Measurements from ENCODE around the gene TGFB1.
"Not testable (repeated sequence)": the region's sequence is repeated elsewhere in the genome, so short reads cannot be mapped to it uniquely, and the experiment has no call there.

The TGFB1 gene

GRCh38 chr19:41298348-41298964, 55.3 kb downstream of the TGFB1 start:
- no peak for DNase-seq

DNA sequence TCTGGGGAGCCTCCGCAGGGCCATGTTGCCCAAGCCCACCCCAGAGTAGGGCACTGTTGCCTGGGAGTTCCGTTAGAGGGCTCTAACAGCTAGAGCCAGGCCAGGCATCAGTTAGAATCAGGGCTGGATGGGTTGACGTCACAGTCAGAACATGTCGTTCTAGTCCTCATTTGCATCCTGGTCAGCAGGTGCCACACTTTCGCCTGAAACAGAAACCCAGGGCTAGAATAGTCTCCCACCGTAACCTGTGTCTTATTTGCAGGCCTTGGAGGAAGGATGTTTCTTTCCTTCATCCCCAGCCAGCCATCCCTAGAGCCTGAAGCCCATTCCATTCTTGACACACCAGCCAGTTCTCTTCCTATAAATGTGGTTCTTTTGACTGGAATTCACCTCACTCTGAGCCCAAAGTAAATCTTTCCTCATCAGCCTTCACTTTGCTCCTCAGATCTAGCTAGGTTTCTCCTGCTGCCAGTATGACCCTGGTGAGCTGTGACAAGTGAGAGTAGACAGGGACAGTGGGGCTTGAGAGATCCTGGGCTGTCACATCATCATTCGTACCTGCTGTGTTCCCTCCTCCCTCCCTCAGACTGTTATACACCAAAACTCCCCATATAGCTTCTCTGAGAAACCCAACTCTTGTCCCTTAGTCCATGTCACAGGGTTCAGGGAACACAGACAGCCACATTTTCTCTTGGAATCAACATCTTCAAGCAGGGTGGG, 55.9 kb downstream of the TGFB1 start:
- no peak for DNase-seq

- no peak for DNase-seq
These were observed 57.3 kb downstream of the TGFB1 start for GRCh38 chr19:41296433-41296871.

- no peak for DNase-seq
These were observed 58.2 kb downstream of the TGFB1 start for GRCh38 chr19:41295499-41295898.

GRCh38 chr19:41294393-41294792, 59.3 kb downstream of the TGFB1 start:
- DNase-seq = no peak

- not testable (repeated sequence) for DNase-seq
These were observed 63.9 kb downstream of the TGFB1 start for GRCh38 chr19:41289814-41290213.

DNA sequence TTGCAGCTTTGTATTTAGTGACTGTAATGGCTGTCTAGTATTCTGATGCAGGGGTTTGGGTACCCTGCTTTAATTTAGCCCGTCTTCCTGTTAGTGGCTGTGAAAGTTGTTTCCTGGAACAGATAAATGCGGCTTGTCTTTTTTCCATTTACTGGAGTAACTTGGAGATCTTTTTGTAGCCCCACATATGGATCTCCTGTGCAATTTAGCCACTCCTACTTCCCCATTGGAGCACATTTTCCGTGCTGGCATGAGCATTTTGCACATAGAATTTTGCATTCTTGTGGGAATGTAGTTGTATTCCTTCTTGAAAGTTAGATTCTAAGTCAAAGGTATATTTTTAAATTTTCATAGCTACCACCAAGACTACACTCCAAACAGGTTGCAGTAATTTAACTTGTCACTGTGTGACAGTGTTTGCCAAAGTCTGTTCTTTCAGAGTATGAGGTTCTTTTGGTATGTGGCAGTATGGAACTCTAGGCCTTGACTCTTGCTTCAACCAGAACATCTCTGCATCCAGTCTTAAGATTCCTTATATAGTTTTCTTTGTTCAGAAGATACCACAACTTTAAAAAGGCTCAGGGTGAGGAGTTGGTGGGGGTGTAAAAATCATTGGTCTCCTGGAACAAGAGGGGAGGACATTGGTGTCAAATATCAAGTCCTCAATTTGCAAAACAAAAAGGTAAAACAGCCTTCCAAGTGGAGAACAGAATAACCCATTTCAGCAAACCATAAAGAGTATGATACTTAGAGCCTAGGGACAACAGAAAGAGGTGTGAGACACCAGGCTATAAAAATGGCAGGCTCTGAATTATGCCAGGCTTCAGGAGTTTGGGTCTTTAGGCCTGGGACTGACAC, 64.8 kb downstream of the TGFB1 start:
- DNase-seq = no peak
